C4-2B (cell line): ENCODE results near the gene PGAP3.

Source experiments
- CTCF ChIP-seq: fragments of 450-650 bp; conservative IDR thresholded peaks from 2 replicates; pipeline ENCODE4 v1.5.1; 2017; ENCODE audit warnings: mild to moderate bottlenecking
- ZFX ChIP-seq: fragments of 450-650 bp; IDR thresholded peaks from 2 replicates; pipeline ENCODE4 v1.6.1; 2017

DNA sequence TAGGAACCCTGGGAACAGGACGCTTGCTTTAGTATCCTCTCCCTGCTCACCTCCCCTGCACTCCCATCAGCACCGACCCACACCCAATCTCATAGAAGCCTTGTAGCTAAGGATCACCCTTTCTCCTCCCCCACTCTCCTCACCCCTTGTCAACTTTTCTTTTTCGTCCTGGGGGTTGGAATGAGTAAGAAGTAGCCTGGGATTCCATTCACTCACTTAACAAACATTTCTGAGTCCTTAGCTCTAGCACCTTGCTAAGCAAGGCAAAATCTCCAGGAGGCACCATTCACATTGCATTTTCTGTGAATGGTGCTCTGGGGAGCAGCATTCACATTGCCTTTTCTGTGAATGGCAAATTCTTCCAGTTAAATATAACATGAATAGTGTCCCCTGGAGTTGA, 1.1 kb upstream of the PGAP3 start:
- TF ChIP-seq CTCF (no peak), ZFX (no peak)
